Vagina (tissue), 2 donors: ENCODE data around the gene SLC26A11.

Experiments
- POLR2A ChIP-seq, 2 donors: fragments of 450-650 bp; IDR thresholded peaks; one replicate each; pipeline ENCODE4 v1.6.1; 2017; ENCODE audit warnings: antibody characterized with exemption in 2 of 2, mild to moderate bottlenecking in 2 of 2, moderate library complexity in 2 of 2
- POLR2AphosphoS5 ChIP-seq, 2 donors: sonication (generic); formaldehyde crosslinking; IDR thresholded peaks; one replicate each; pipeline ENCODE4 v1.9.0; 2017; ENCODE audit warnings: antibody characterized with exemption in 2 of 2, mild to moderate bottlenecking in 2 of 2, low read depth in 1 of 2; ENCODE audit not compliant: insufficient read depth in 1 of 2
- TF ChIP-seq, protein P1 (sequence below), 3 experiments: fragments of 450-650 bp in 2 of 3; fragments of 200-600 bp in 1 of 3; sonication (generic) in 1 of 3; IDR thresholded peaks; one replicate each; pipeline ENCODE4 v1.5.1; 2017 to 2019; ENCODE audit warnings: antibody characterized with exemption in 3 of 3, mild to moderate bottlenecking in 2 of 3, moderate library complexity in 2 of 3

DNA sequence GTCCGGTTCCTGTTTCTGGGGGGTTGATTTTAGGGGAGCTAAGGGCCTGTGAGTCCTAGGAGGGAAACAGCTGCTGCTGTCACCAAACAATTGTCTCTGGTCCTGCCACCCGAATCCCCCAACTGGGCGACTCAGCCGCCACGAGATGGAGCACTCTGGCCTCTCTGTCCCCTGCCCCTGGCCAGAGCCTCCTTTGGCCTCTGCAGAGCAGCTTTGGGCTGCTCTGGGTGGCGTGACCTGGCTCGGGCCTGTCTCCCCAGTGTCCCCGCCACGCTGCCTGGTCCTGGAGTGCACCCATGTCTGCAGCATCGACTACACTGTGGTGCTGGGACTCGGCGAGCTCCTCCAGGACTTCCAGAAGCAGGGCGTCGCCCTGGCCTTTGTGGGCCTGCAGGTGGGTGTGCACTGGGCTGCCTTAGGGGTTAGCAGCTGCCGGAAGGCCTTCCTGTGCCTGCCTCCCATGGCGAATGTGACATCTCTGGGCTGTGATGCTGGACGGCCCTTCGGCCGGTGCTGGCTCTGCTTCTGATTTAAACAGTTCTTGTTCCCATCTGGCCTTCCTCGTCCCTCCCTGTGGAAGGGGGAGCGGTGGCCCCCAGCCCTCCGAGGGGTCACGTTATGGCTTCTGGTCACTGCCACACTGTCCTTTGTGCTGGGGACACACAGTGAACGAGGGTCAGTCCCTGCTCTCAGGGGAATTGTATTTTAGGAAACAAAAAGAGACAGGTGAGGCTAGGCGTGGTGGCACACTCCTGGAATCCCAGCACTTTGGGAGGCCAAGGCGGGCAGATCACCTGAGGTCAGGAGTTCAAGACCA, 28.9 kb downstream of the SLC26A11 start:
- no peak for TF ChIP-seq POLR2AphosphoS5 (IDR thresholded peaks at IDR 0.05; ENCODE audit: insufficient read depth in 1 of 2, low read depth in 1 of 2)
- TF ChIP-seq, protein P1, sequence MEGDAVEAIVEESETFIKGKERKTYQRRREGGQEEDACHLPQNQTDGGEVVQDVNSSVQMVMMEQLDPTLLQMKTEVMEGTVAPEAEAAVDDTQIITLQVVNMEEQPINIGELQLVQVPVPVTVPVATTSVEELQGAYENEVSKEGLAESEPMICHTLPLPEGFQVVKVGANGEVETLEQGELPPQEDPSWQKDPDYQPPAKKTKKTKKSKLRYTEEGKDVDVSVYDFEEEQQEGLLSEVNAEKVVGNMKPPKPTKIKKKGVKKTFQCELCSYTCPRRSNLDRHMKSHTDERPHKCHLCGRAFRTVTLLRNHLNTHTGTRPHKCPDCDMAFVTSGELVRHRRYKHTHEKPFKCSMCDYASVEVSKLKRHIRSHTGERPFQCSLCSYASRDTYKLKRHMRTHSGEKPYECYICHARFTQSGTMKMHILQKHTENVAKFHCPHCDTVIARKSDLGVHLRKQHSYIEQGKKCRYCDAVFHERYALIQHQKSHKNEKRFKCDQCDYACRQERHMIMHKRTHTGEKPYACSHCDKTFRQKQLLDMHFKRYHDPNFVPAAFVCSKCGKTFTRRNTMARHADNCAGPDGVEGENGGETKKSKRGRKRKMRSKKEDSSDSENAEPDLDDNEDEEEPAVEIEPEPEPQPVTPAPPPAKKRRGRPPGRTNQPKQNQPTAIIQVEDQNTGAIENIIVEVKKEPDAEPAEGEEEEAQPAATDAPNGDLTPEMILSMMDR (IDR thresholded peaks at IDR 0.05): no peak
- no peak for TF ChIP-seq POLR2A (IDR thresholded peaks at IDR 0.05)
